Measurements from ENCODE around the gene STIP1. TPM values are rescaled to one million over a fixed set of nuclear protein-coding genes. Genes with fewer than 3 reads are reported as not detected.
A peak's percentile ranks its signal among the peaks of the same experiment; 100 is the strongest.

The STIP1 gene
- total and polyA plus RNA-seq, 9 of the 15 experiments (the other 6 are each of a cell fraction or from before 2014, with no cell fraction given): 58.1 to 465 (median 346) TPM

DNA sequence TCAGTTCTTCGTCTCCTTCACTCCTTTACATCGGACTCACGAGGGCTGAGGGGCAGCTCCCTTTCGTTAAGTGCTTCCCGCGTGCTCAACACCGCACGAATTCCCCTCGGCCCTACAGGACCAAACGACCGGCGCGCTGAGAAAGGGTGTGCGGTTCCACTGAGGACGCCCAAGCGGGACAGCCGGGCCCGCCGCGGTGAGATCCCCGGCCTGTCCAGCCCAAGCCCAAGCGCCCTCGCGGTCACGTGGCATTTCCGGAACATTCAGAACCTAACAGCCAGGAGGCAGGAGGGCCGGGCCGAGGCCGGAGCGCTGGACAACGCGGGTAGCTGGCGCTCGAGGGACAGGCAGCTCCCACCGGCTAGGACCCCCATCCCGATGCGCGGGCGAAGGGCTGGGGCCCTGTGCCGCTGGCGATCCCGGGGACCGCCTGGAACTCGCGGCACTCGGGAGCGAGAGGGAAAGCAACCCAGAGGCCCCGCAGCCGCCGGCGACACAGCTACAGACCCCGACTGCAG, 737 bp upstream of the STIP1 start (continued):
- TF ChIP-seq, protein P1, sequence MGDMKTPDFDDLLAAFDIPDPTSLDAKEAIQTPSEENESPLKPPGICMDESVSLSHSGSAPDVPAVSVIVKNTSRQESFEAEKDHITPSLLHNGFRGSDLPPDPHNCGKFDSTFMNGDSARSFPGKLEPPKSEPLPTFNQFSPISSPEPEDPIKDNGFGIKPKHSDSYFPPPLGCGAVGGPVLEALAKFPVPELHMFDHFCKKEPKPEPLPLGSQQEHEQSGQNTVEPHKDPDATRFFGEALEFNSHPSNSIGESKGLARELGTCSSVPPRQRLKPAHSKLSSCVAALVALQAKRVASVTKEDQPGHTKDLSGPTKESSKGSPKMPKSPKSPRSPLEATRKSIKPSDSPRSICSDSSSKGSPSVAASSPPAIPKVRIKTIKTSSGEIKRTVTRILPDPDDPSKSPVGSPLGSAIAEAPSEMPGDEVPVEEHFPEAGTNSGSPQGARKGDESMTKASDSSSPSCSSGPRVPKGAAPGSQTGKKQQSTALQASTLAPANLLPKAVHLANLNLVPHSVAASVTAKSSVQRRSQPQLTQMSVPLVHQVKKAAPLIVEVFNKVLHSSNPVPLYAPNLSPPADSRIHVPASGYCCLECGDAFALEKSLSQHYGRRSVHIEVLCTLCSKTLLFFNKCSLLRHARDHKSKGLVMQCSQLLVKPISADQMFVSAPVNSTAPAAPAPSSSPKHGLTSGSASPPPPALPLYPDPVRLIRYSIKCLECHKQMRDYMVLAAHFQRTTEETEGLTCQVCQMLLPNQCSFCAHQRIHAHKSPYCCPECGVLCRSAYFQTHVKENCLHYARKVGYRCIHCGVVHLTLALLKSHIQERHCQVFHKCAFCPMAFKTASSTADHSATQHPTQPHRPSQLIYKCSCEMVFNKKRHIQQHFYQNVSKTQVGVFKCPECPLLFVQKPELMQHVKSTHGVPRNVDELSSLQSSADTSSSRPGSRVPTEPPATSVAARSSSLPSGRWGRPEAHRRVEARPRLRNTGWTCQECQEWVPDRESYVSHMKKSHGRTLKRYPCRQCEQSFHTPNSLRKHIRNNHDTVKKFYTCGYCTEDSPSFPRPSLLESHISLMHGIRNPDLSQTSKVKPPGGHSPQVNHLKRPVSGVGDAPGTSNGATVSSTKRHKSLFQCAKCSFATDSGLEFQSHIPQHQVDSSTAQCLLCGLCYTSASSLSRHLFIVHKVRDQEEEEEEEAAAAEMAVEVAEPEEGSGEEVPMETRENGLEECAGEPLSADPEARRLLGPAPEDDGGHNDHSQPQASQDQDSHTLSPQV (IDR thresholded peaks at IDR 0.05): peak; percentile 83
- TF ChIP-seq CREB5 (CRISPR knock-in tag; IDR thresholded peaks at IDR 0.05): no peak
- TF ChIP-seq NR0B1 (IDR thresholded peaks at IDR 0.05; ENCODE audit: partially characterized antibody): no peak
- TF ChIP-seq ZNF146 (CRISPR knock-in tag; IDR thresholded peaks at IDR 0.05; ENCODE audit: unreplicated experiment): no peak
- TF ChIP-seq E2F6 (IDR thresholded peaks at IDR 0.05; ENCODE audit: borderline replicate concordance in 1 of 2, extremely low read depth in 1 of 2, insufficient read depth in 1 of 2, insufficient read length in 1 of 2, low read depth in 1 of 2, low read length in 1 of 2, poor library complexity in 1 of 2, severe bottlenecking in 1 of 2): peak; percentile 85 to 91
- no peak for TF ChIP-seq HEY1 (CRISPR knock-in tag; IDR thresholded peaks at IDR 0.05; ENCODE audit: borderline replicate concordance)
- no peak; the same call in 1 of the 2 replicates for TF ChIP-seq KAT7 (CRISPR knock-in tag; IDR thresholded peaks at IDR 0.05; ENCODE audit: borderline replicate concordance)
- TF ChIP-seq SIN3B (IDR thresholded peaks at IDR 0.05; ENCODE audit: low read depth): peak; percentile 63; the same call in 1 of the 2 replicates
- TF ChIP-seq RBFOX2 (IDR thresholded peaks at IDR 0.05; ENCODE audit: low read depth, low read length): peak; percentile 100
- TF ChIP-seq ZNF766 (CRISPR knock-in tag; conservative IDR thresholded peaks at IDR 0.05): no peak
- TF ChIP-seq TCF7L2 (IDR thresholded peaks at IDR 0.05; ENCODE audit: low read depth, low read length): no peak
- TF ChIP-seq ETS2 (tag; IDR thresholded peaks at IDR 0.05; ENCODE audit: borderline replicate concordance, poor library complexity, severe bottlenecking): no peak
- TF ChIP-seq, protein P2, sequence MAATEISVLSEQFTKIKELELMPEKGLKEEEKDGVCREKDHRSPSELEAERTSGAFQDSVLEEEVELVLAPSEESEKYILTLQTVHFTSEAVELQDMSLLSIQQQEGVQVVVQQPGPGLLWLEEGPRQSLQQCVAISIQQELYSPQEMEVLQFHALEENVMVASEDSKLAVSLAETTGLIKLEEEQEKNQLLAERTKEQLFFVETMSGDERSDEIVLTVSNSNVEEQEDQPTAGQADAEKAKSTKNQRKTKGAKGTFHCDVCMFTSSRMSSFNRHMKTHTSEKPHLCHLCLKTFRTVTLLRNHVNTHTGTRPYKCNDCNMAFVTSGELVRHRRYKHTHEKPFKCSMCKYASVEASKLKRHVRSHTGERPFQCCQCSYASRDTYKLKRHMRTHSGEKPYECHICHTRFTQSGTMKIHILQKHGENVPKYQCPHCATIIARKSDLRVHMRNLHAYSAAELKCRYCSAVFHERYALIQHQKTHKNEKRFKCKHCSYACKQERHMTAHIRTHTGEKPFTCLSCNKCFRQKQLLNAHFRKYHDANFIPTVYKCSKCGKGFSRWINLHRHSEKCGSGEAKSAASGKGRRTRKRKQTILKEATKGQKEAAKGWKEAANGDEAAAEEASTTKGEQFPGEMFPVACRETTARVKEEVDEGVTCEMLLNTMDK (IDR thresholded peaks at IDR 0.05; ENCODE audit: borderline replicate concordance, insufficient read depth, low read depth, low read length, poor library complexity, severe bottlenecking): no peak
- no peak for TF ChIP-seq ZNF696 (CRISPR knock-in tag; conservative IDR thresholded peaks at IDR 0.05)
- no peak for TF ChIP-seq ZSCAN29 (IDR thresholded peaks at IDR 0.05)
- no peak for TF ChIP-seq KDM4B (IDR thresholded peaks at IDR 0.05; ENCODE audit: borderline replicate concordance in 2 of 2, low read depth in 1 of 2)
- TF ChIP-seq TAL1 (IDR thresholded peaks at IDR 0.05): no peak
